Calu3 (cell line): ENCODE data around the gene CD99L2. TPM values are rescaled to one million over a fixed set of nuclear protein-coding genes. Genes with fewer than 3 reads are reported as not detected.

Experiments used
- BruUV-seq: library from RNA; stranded (reverse); fragments of 400-500 nt; replicated peaks from 2 replicates; lab custom pipeline; 2021; lab: Mats Ljungman, UMichigan
- CTCF ChIA-PET: fragments of 300-600 bp; sonication (Branson Sonifier 250); formaldehyde crosslinking; loops from one replicate; lab custom pipeline; 2022; ENCODE audit warnings: antibody characterized with exemption; lab: Charles Lee
- DNase-seq: peaks from one replicate; pipeline ENCODE4 v3.0.0; 2022
- H3K27ac Mint-ChIP-seq: one replicate; pipeline ENCODE4 v1.8.0; 2022; ENCODE audit warnings: mixed read lengths; ENCODE audit not compliant: unreplicated experiment
- H3K27me3 Mint-ChIP-seq: one replicate; pipeline ENCODE4 v1.8.0; 2022; ENCODE audit warnings: mixed read lengths; ENCODE audit not compliant: unreplicated experiment
- H3K36me3 Mint-ChIP-seq: one replicate; pipeline ENCODE4 v1.8.0; 2022; ENCODE audit warnings: mild to moderate bottlenecking, moderate library complexity, mixed read lengths; ENCODE audit not compliant: insufficient read depth, unreplicated experiment
- H3K4me1 Mint-ChIP-seq: one replicate; pipeline ENCODE4 v1.8.0; 2022; ENCODE audit warnings: mild to moderate bottlenecking, low read depth, mixed read lengths; ENCODE audit not compliant: unreplicated experiment
- H3K4me3 Mint-ChIP-seq: one replicate; pipeline ENCODE4 v1.8.0; 2022; ENCODE audit warnings: mild to moderate bottlenecking, low read depth, moderate library complexity, mixed read lengths; ENCODE audit not compliant: unreplicated experiment
- H3K9me3 Mint-ChIP-seq: one replicate; pipeline ENCODE4 v1.8.0; 2022; ENCODE audit warnings: low read depth, mixed read lengths; ENCODE audit not compliant: unreplicated experiment
- CTCF ChIP-seq: fragments of 200-600 bp; IDR thresholded peaks from one replicate; pipeline ENCODE4 v1.8.0; 2022; ENCODE audit warnings: antibody characterized with exemption; ENCODE audit not compliant: unreplicated experiment
- intact Hi-C: fragments of 100-400 bp; cut with micrococcal nuclease; formaldehyde crosslinking; loops from one replicate; pipeline ENCODE4 v1.10.0; 2022; ENCODE audit not compliant: unreplicated experiment
- total RNA-seq: library from RNA; stranded (reverse); gene quantifications from 2 replicates; pipeline ENCODE4 v1.2.3, GENCODE V29; 2022

Gene CD99L2
- total RNA-seq, 1 experiment from 2014 or later = 21.1 TPM

- DNase-seq = peak; percentile 85
- peaks cover 5% of the 10 kb centered on the region for H3K36me3 Mint-ChIP-seq
- no TSS peak for BruUV-seq
- H3K27ac Mint-ChIP-seq = no peak overlapping the region
- peak; percentile 89 for TF ChIP-seq CTCF
- H3K4me1 Mint-ChIP-seq = no peaks in the 10 kb centered on the region
- intact Hi-C loops = loop anchor here (1.0 to 10.0 kb wide), 2 partner anchors 212 to 310 kb away; partner anchors contain the start of gene HMGB3
- H3K9me3 Mint-ChIP-seq = no peaks in the 10 kb centered on the region
- CTCF ChIA-PET = interaction anchor here (0.6 to 1.8 kb wide), 8 partner anchors 12 to 312 kb away, joined by 3 to 29 read pairs (median 3); partner anchors contain the start of gene HMGB3
- no peaks in the 10 kb centered on the region for H3K27me3 Mint-ChIP-seq
- no peak overlapping the region for H3K4me3 Mint-ChIP-seq
These were observed 126.1 kb downstream of the CD99L2 start for GRCh38 chrX:150772150-150772970.

GRCh38 chrX:150771116-150771515, 127.4 kb downstream of the CD99L2 start:
- no TSS peak for BruUV-seq
- Mint-ChIP-seq H3K9me3 (no peaks in the 10 kb centered on the region), H3K4me3 (no peak overlapping the region), H3K27ac (no peak overlapping the region), H3K27me3 (no peaks in the 10 kb centered on the region), H3K36me3 (peaks cover 5% of the 10 kb centered on the region), H3K4me1 (no peaks in the 10 kb centered on the region)
- CTCF ChIA-PET = no interaction called here
- DNase-seq = no peak
- TF ChIP-seq CTCF = no peak
- intact Hi-C loops = loop anchor here (10.0 kb wide), 1 partner anchor 214 kb away; the partner anchor contains the start of gene HMGB3

- H3K4me1 Mint-ChIP-seq = no peaks in the 10 kb centered on the region
- intact Hi-C loops = loop anchor here (10.0 kb wide), 1 partner anchor 214 kb away; the partner anchor contains the start of gene HMGB3
- DNase-seq = no peak
- peaks cover 5% of the 10 kb centered on the region for H3K36me3 Mint-ChIP-seq
- TF ChIP-seq CTCF = no peak
- no peaks in the 10 kb centered on the region for H3K27me3 Mint-ChIP-seq
- no TSS peak for BruUV-seq
- H3K4me3 Mint-ChIP-seq = no peak overlapping the region
- CTCF ChIA-PET = no interaction called here
- no peaks in the 10 kb centered on the region for H3K9me3 Mint-ChIP-seq
- no peak overlapping the region for H3K27ac Mint-ChIP-seq
These were observed 127.8 kb downstream of the CD99L2 start for GRCh38 chrX:150770623-150771022.

- Mint-ChIP-seq H3K4me3 (no peak overlapping the region), H3K27ac (no peak overlapping the region), H3K4me1 (no peaks in the 10 kb centered on the region), H3K27me3 (no peaks in the 10 kb centered on the region), H3K9me3 (no peaks in the 10 kb centered on the region), H3K36me3 (peaks cover 10% of the 10 kb centered on the region)
- no peak for TF ChIP-seq CTCF
- intact Hi-C loops = no loop called here
- no peak for DNase-seq
- CTCF ChIA-PET = no interaction called here
- no TSS peak for BruUV-seq
These were observed 129.1 kb downstream of the CD99L2 start for GRCh38 chrX:150769408-150769807.
